Astrocyte (in vitro differentiated cells and primary cell): ENCODE data around the gene SPC25. TPM values are rescaled to one million over a fixed set of nuclear protein-coding genes. Genes with fewer than 3 reads are reported as not detected.

ENCODE experiments used
- DNase-seq: peaks from one replicate; pipeline ENCODE4 v3.0.0-alpha.2; 2010; ENCODE audit warnings: low read depth
- FAIRE-seq: peaks from 2 replicates; lab custom pipeline; 2011; peaks lifted over from hg19 to GRCh38; lab: Jason Lieb, UNC
- H2AFZ ChIP-seq: 2 replicates; pipeline ENCODE4 v1.6.0; 2012; ENCODE audit warnings: low read depth, low read length, inconsistent platforms
- H3K27ac ChIP-seq: 2 replicates; pipeline ENCODE4 v1.5.1; 2011; ENCODE audit warnings: low read depth, low read length, inconsistent platforms
- H3K27me3 ChIP-seq: 2 replicates; pipeline ENCODE4 v1.6.0; 2011; ENCODE audit warnings: low read length, inconsistent platforms; ENCODE audit not compliant: insufficient read depth
- H3K36me3 ChIP-seq: 2 replicates; pipeline ENCODE4 v1.5.1; 2011; ENCODE audit warnings: low read length, inconsistent platforms; ENCODE audit not compliant: insufficient read depth
- H3K4me1 ChIP-seq: 2 replicates; pipeline ENCODE4 v1.5.1; 2011; ENCODE audit warnings: low read length, inconsistent platforms; ENCODE audit not compliant: insufficient read depth
- H3K4me2 ChIP-seq: 2 replicates; pipeline ENCODE4 v1.6.0; 2012; ENCODE audit warnings: low read length, inconsistent platforms
- H3K4me3 ChIP-seq: 2 replicates; pipeline ENCODE4 v1.5.1; 2011; ENCODE audit warnings: low read depth, mild to moderate bottlenecking, low read length, inconsistent platforms; ENCODE audit not compliant: insufficient read depth
- H3K79me2 ChIP-seq: 2 replicates; pipeline ENCODE4 v1.6.0; 2012; ENCODE audit warnings: mild to moderate bottlenecking, low read length, inconsistent platforms; ENCODE audit not compliant: insufficient read depth
- H3K9ac ChIP-seq: 2 replicates; pipeline ENCODE4 v1.6.0; 2012; ENCODE audit warnings: mild to moderate bottlenecking, low read length, inconsistent platforms
- H3K9me3 ChIP-seq: 2 replicates; pipeline ENCODE4 v1.5.1; 2012; ENCODE audit warnings: low read depth, mild to moderate bottlenecking, low read length, inconsistent platforms; ENCODE audit not compliant: insufficient read depth
- H4K20me1 ChIP-seq: 2 replicates; pipeline ENCODE4 v1.6.0; 2012; ENCODE audit warnings: low read length, inconsistent platforms; ENCODE audit not compliant: insufficient read depth
- H3K27ac Mint-ChIP-seq: one replicate; pipeline ENCODE4 v1.8.0; 2021; ENCODE audit warnings: mild to moderate bottlenecking, mixed read lengths; ENCODE audit not compliant: unreplicated experiment
- H3K27me3 Mint-ChIP-seq: one replicate; pipeline ENCODE4 v1.8.0; 2021; ENCODE audit warnings: low read depth, mixed read lengths; ENCODE audit not compliant: unreplicated experiment
- H3K36me3 Mint-ChIP-seq: one replicate; pipeline ENCODE4 v1.8.0; 2021; ENCODE audit warnings: low read depth, mixed read lengths; ENCODE audit not compliant: unreplicated experiment
- H3K4me1 Mint-ChIP-seq: one replicate; pipeline ENCODE4 v1.8.0; 2021; ENCODE audit warnings: low read depth, mixed read lengths; ENCODE audit not compliant: unreplicated experiment
- H3K4me3 Mint-ChIP-seq: one replicate; pipeline ENCODE4 v1.8.0; 2021; ENCODE audit warnings: mild to moderate bottlenecking, moderate library complexity, mixed read lengths; ENCODE audit not compliant: unreplicated experiment
- H3K9me3 Mint-ChIP-seq: one replicate; pipeline ENCODE4 v1.8.0; 2021; ENCODE audit warnings: mild to moderate bottlenecking, mixed read lengths; ENCODE audit not compliant: unreplicated experiment
- CTCF ChIP-seq: IDR thresholded peaks from 2 replicates; pipeline ENCODE4 v1.5.1; 2011; ENCODE audit warnings: low read depth, mild to moderate bottlenecking, inconsistent platforms, low read length, moderate library complexity; ENCODE audit not compliant: insufficient read depth
- EZH2 ChIP-seq: IDR thresholded peaks from 2 replicates; pipeline ENCODE4 v1.6.1; 2012; ENCODE audit warnings: mild to moderate bottlenecking, low read length, inconsistent platforms; ENCODE audit not compliant: insufficient read depth
- total RNA-seq: library from RNA; stranded (reverse); gene quantifications from 2 replicates; pipeline ENCODE4 v1.2.1, GENCODE V29; 2021

SPC25 gene
- total RNA-seq, 1 donor from 2014 or later, result 1.6 TPM

GRCh38 chr2:168904358-168904757, 14.1 kb upstream of the SPC25 start:
- Mint-ChIP-seq H3K4me3 (no peak overlapping the region), H3K9me3 (no peaks in the 10 kb centered on the region), H3K4me1 (no peaks in the 10 kb centered on the region), H3K27me3 (no peaks in the 10 kb centered on the region), H3K36me3 (no peaks in the 10 kb centered on the region), H3K27ac (no peak overlapping the region)
- Histone ChIP-seq H3K4me1 (no peaks in the 10 kb centered on the region), H3K9me3 (no peaks in the 10 kb centered on the region), H2AFZ (no peak overlapping the region), H4K20me1 (no peaks in the 10 kb centered on the region), H3K9ac (no peak overlapping the region), H3K27ac (no peak overlapping the region), H3K4me3 (no peak overlapping the region), H3K79me2 (no peaks in the 10 kb centered on the region), H3K27me3 (no peaks in the 10 kb centered on the region), H3K36me3 (no peaks in the 10 kb centered on the region), H3K4me2 (no peak overlapping the region)
- DNase-seq (no peak), FAIRE-seq (no peak)
- TF ChIP-seq EZH2 (no peak), CTCF (no peak)

- Mint-ChIP-seq H3K27ac (no peak overlapping the region), H3K36me3 (no peaks in the 10 kb centered on the region), H3K4me3 (no peak overlapping the region), H3K9me3 (no peaks in the 10 kb centered on the region), H3K4me1 (no peaks in the 10 kb centered on the region), H3K27me3 (no peaks in the 10 kb centered on the region)
- Histone ChIP-seq H2AFZ (no peak overlapping the region), H3K4me3 (no peak overlapping the region), H3K4me2 (no peak overlapping the region), H3K4me1 (no peaks in the 10 kb centered on the region), H3K9me3 (no peaks in the 10 kb centered on the region), H3K27ac (no peak overlapping the region), H3K9ac (no peak overlapping the region), H4K20me1 (no peaks in the 10 kb centered on the region), H3K79me2 (no peaks in the 10 kb centered on the region), H3K36me3 (no peaks in the 10 kb centered on the region), H3K27me3 (no peaks in the 10 kb centered on the region)
- no peak for DNase-seq
- TF ChIP-seq CTCF (no peak), EZH2 (no peak)
- no peak for FAIRE-seq
Measured at GRCh38 chr2:168903888-168904287, 13.7 kb upstream of the SPC25 start.

- H3K9me3 Mint-ChIP-seq, result no peaks in the 10 kb centered on the region
- Histone ChIP-seq H3K79me2 (no peaks in the 10 kb centered on the region), H3K9me3 (no peaks in the 10 kb centered on the region), H3K27me3 (no peaks in the 10 kb centered on the region), H3K27ac (no peak within 1 kb of the TSS), H3K4me3 (no peak within 1 kb of the TSS), H3K36me3 (no peaks in the 10 kb centered on the region), H4K20me1 (no peaks in the 10 kb centered on the region), H3K4me1 (no peaks in the 10 kb centered on the region), H2AFZ (no peak within 1 kb of the TSS), H3K4me2 (no peak within 1 kb of the TSS), H3K9ac (no peak within 1 kb of the TSS)
- no peaks in the 10 kb centered on the region for H3K4me1 Mint-ChIP-seq
- TF ChIP-seq EZH2, result no peak
- TF ChIP-seq CTCF, result no peak
- FAIRE-seq (no peak), DNase-seq (no peak)
- no peaks in the 10 kb centered on the region for H3K36me3 Mint-ChIP-seq
- no peak within 1 kb of the TSS for H3K4me3 Mint-ChIP-seq
- H3K27ac Mint-ChIP-seq, result no peak within 1 kb of the TSS
- peaks cover 3% of the 10 kb centered on the region for H3K27me3 Mint-ChIP-seq
Measured at GRCh38 chr2:168901003-168901402, 10.8 kb upstream of the SPC25 start, which contains the start of gene G6PC2. Gene G6PC2 (plus strand): TSS chr2:168901291. CDS start chr2:168901332, 41 bp downstream.
